ENCODE measurements around the gene ITGA8. TPM values are rescaled to one million over a fixed set of nuclear protein-coding genes. Genes with fewer than 3 reads are reported as not detected.

Gene ITGA8
- total RNA-seq, 1 experiment from 2014 or later = not detected

GRCh38 chr10:15494850-15495506, 224.7 kb downstream of the ITGA8 start:
- H3K36me3 Mint-ChIP-seq (ENCODE audit: insufficient read depth, unreplicated experiment) = no peaks in the 10 kb centered on the region
- no peak overlapping the region for H3K4me3 Mint-ChIP-seq (ENCODE audit: low read depth, unreplicated experiment)
- DNase-seq = no peak
- H3K27ac Mint-ChIP-seq (ENCODE audit: unreplicated experiment) = no peak overlapping the region
- H3K9me3 Mint-ChIP-seq (ENCODE audit: low read depth, unreplicated experiment) = peaks cover 3% of the 10 kb centered on the region
- no peak for TF ChIP-seq CTCF (IDR thresholded peaks at IDR 0.05; ENCODE audit: unreplicated experiment)
- H3K4me1 Mint-ChIP-seq (ENCODE audit: low read depth, unreplicated experiment) = no peaks in the 10 kb centered on the region
- no TSS peak for BruUV-seq (replicated peaks)
- intact Hi-C loops (cut with micrococcal nuclease; ENCODE audit: unreplicated experiment) = no loop called here
- CTCF ChIA-PET = interaction anchor here (0.5 kb wide), 1 partner anchor 18 kb away, joined by 4 read pairs; no protein-coding TSS in a partner anchor
- peaks cover 25% of the 10 kb centered on the region for H3K27me3 Mint-ChIP-seq (ENCODE audit: unreplicated experiment)

- DNase-seq = no peak
- no peak for TF ChIP-seq CTCF (IDR thresholded peaks at IDR 0.05; ENCODE audit: unreplicated experiment)
- BruUV-seq (replicated peaks) = no TSS peak
- H3K4me3 Mint-ChIP-seq (ENCODE audit: low read depth, unreplicated experiment) = no peak overlapping the region
- H3K27me3 Mint-ChIP-seq (ENCODE audit: unreplicated experiment) = peaks cover 29% of the 10 kb centered on the region
- H3K9me3 Mint-ChIP-seq (ENCODE audit: low read depth, unreplicated experiment) = no peaks in the 10 kb centered on the region
- no peak overlapping the region for H3K27ac Mint-ChIP-seq (ENCODE audit: unreplicated experiment)
- intact Hi-C loops (cut with micrococcal nuclease; ENCODE audit: unreplicated experiment) = no loop called here
- CTCF ChIA-PET = no interaction called here
- no peaks in the 10 kb centered on the region for H3K36me3 Mint-ChIP-seq (ENCODE audit: insufficient read depth, unreplicated experiment)
- H3K4me1 Mint-ChIP-seq (ENCODE audit: low read depth, unreplicated experiment) = no peaks in the 10 kb centered on the region
These were observed 227.7 kb downstream of the ITGA8 start for GRCh38 chr10:15491856-15492642.

GRCh38 chr10:15489431-15489830, 230.3 kb downstream of the ITGA8 start:
- H3K9me3 Mint-ChIP-seq (ENCODE audit: low read depth, unreplicated experiment) = no peaks in the 10 kb centered on the region
- H3K4me1 Mint-ChIP-seq (ENCODE audit: low read depth, unreplicated experiment) = no peaks in the 10 kb centered on the region
- intact Hi-C loops (cut with micrococcal nuclease; ENCODE audit: unreplicated experiment) = no loop called here
- CTCF ChIA-PET = no interaction called here
- H3K36me3 Mint-ChIP-seq (ENCODE audit: insufficient read depth, unreplicated experiment) = no peaks in the 10 kb centered on the region
- DNase-seq = no peak
- TF ChIP-seq CTCF (IDR thresholded peaks at IDR 0.05; ENCODE audit: unreplicated experiment) = no peak
- H3K27ac Mint-ChIP-seq (ENCODE audit: unreplicated experiment) = no peak overlapping the region
- BruUV-seq (replicated peaks) = no TSS peak
- H3K4me3 Mint-ChIP-seq (ENCODE audit: low read depth, unreplicated experiment) = no peak overlapping the region
- peaks cover 29% of the 10 kb centered on the region for H3K27me3 Mint-ChIP-seq (ENCODE audit: unreplicated experiment)

- H3K4me3 Mint-ChIP-seq (ENCODE audit: low read depth, unreplicated experiment) = no peak overlapping the region
- no peaks in the 10 kb centered on the region for H3K4me1 Mint-ChIP-seq (ENCODE audit: low read depth, unreplicated experiment)
- intact Hi-C loops (cut with micrococcal nuclease; ENCODE audit: unreplicated experiment) = no loop called here
- no TSS peak for BruUV-seq (replicated peaks)
- H3K27ac Mint-ChIP-seq (ENCODE audit: unreplicated experiment) = no peak overlapping the region
- H3K27me3 Mint-ChIP-seq (ENCODE audit: unreplicated experiment) = peaks cover 39% of the 10 kb centered on the region
- no peaks in the 10 kb centered on the region for H3K36me3 Mint-ChIP-seq (ENCODE audit: insufficient read depth, unreplicated experiment)
- CTCF ChIA-PET = no interaction called here
- no peak for DNase-seq
- H3K9me3 Mint-ChIP-seq (ENCODE audit: low read depth, unreplicated experiment) = no peaks in the 10 kb centered on the region
- TF ChIP-seq CTCF (IDR thresholded peaks at IDR 0.05; ENCODE audit: unreplicated experiment) = no peak
These were observed 232.3 kb downstream of the ITGA8 start for GRCh38 chr10:15487376-15487775.
